HCT116 (cell line): ENCODE results near the gene DIO3. TPM values are rescaled to one million over a fixed set of nuclear protein-coding genes. Genes with fewer than 3 reads are reported as not detected.

Source experiments
- ATAC-seq: fragments of 200-7000 bp; cut with Tn5 transposase; 2 replicates; pipeline ENCODE4 v1.9.1; 2020; ENCODE audit warnings: mild to moderate bottlenecking, moderate library complexity
- BruUV-seq: library from RNA; stranded (reverse); fragments of 400-500 nt; replicated peaks from 2 replicates; lab custom pipeline; 2021; lab: Mats Ljungman, UMichigan
- CTCF ChIA-PET: fragments of 300-600 bp; sonication (Branson Sonifier 250); formaldehyde crosslinking; loops from one replicate; lab custom pipeline; 2021; ENCODE audit warnings: antibody characterized with exemption; lab: Charles Lee
- POLR2A ChIA-PET: fragments of 300-600, 350-600 bp; sonication (Branson Sonifier 250); formaldehyde crosslinking; loops from one replicate; lab custom pipeline; 2021; ENCODE audit warnings: antibody characterized with exemption; lab: Charles Lee
- RAD21 ChIA-PET, 2 experiments: fragments of 300-600 bp; sonication (Branson Sonifier 250); formaldehyde crosslinking; loops; one replicate each; lab custom pipeline; 2023; ENCODE audit warnings: low total read pairs in 2 of 2; ENCODE audit not compliant: uncharacterized antibody in 2 of 2, unreplicated experiment in 2 of 2, low non-redundant PET in 1 of 2; lab: Charles Lee
- DNase-seq: peaks from one replicate; pipeline ENCODE4 v3.0.0-alpha.2; 2010; ENCODE audit warnings: low read depth, low spot score
- H2AFZ ChIP-seq: fragments of 200-600 bp; shearing (Covaris generic), sonication (generic); 2 replicates; pipeline ENCODE4 v1.6.1; 2017; ENCODE audit warnings: low read depth, mixed run types, mixed read lengths, antibody characterized with exemption, low read length; ENCODE audit not compliant: poor library complexity, severe bottlenecking
- H3K27ac ChIP-seq: 2 replicates; pipeline ENCODE4 v1.5.1; 2012; ENCODE audit warnings: low read depth, low read length
- H3K27me3 ChIP-seq: fragments of 200-600 bp; sonication (generic); 2 replicates; pipeline ENCODE4 v1.6.1; 2016; ENCODE audit warnings: mixed run types, low read length, mixed read lengths; ENCODE audit not compliant: insufficient read depth
- H3K36me3 ChIP-seq, 2 experiments: fragments of 200-500 bp in 1 of 2; fragments of 200-600 bp in 1 of 2; sonication (Bioruptor generic) in 1 of 2; sonication (generic) in 1 of 2; 2 replicates each; pipeline versions ENCODE4 v1.5.1 to v1.6.1; 2014 to 2016; ENCODE audit warnings: low read length in 2 of 2, inconsistent platforms in 1 of 2, mixed read lengths in 1 of 2, mixed run types in 1 of 2; ENCODE audit not compliant: insufficient read depth in 2 of 2, control insufficient read depth in 1 of 2
- H3K4me1 ChIP-seq, 2 experiments: fragments of 200-600 bp in 1 of 2; sonication (generic) in 1 of 2; 2 replicates each; pipeline versions ENCODE4 v1.5.1 to v1.6.1; 2012 to 2017; ENCODE audit warnings: low read length in 2 of 2, inconsistent platforms in 1 of 2, mild to moderate bottlenecking in 1 of 2, mixed read lengths in 1 of 2, mixed run types in 1 of 2, moderate library complexity in 1 of 2; ENCODE audit not compliant: insufficient read depth in 2 of 2, control insufficient read depth in 1 of 2
- H3K4me2 ChIP-seq: fragments of 200-600 bp; sonication (generic); 2 replicates; pipeline ENCODE4 v1.6.1; 2017; ENCODE audit warnings: mixed run types, low read length, mixed read lengths
- H3K4me3 ChIP-seq, 2 experiments: fragments of 200-600 bp in 1 of 2; sonication (generic) in 1 of 2; replicated peaks in 1 of 2; 2 replicates each; pipeline ENCODE4 v1.5.1; 2011 to 2016; ENCODE audit warnings: low read length in 2 of 2, control low read depth in 1 of 2, low read depth in 1 of 2, mild to moderate bottlenecking in 1 of 2, mixed read lengths in 1 of 2, mixed run types in 1 of 2
- H3K79me2 ChIP-seq: fragments of 200-600 bp; sonication (generic); 2 replicates; pipeline ENCODE4 v1.6.1; 2017; ENCODE audit warnings: mild to moderate bottlenecking, mixed run types, low read length, moderate library complexity, mixed read lengths; ENCODE audit not compliant: insufficient read depth
- H3K9ac ChIP-seq: fragments of 200-600 bp; sonication (generic); 2 replicates; pipeline ENCODE4 v1.6.1; 2016; ENCODE audit warnings: low read length, mixed read lengths
- H3K9me2 ChIP-seq: fragments of 200-600 bp; sonication (generic), shearing (Covaris generic); 2 replicates; pipeline ENCODE4 v1.6.1; 2017; ENCODE audit warnings: mixed run types, mild to moderate bottlenecking, moderate library complexity; ENCODE audit not compliant: insufficient read depth
- H3K9me3 ChIP-seq, 2 experiments: fragments of 200-500 bp in 1 of 2; fragments of 200-600 bp in 1 of 2; sonication (Bioruptor generic) in 1 of 2; sonication (generic) in 1 of 2; 2 replicates each; pipeline ENCODE4 v1.6.1; 2014 to 2017; ENCODE audit warnings: low read length in 2 of 2, mixed read lengths in 2 of 2, inconsistent platforms in 1 of 2, low read depth in 1 of 2, mild to moderate bottlenecking in 1 of 2, mixed run types in 1 of 2, moderate library complexity in 1 of 2; ENCODE audit not compliant: control insufficient read depth in 1 of 2, insufficient read depth in 1 of 2
- H4K20me1 ChIP-seq: fragments of 200-600 bp; sonication (generic), shearing (Covaris generic); 2 replicates; pipeline ENCODE4 v1.6.1; 2017; ENCODE audit warnings: mixed run types, mild to moderate bottlenecking, moderate library complexity; ENCODE audit not compliant: insufficient read depth
- EGR1 ChIP-seq: IDR thresholded peaks from 2 replicates; pipeline ENCODE4 v1.6.1; 2012; ENCODE audit warnings: low read depth
- ELF1 ChIP-seq: IDR thresholded peaks from 2 replicates; pipeline ENCODE4 v1.6.1; 2012; ENCODE audit warnings: low read depth, borderline replicate concordance
- EZH2 ChIP-seq: fragments of 200-600 bp; sonication (generic); IDR thresholded peaks from 2 replicates; pipeline ENCODE4 v1.6.1; 2017; ENCODE audit warnings: antibody characterized with exemption, mixed run types
- EZH2phosphoT487 ChIP-seq: fragments of 200-600 bp; IDR thresholded peaks from 2 replicates; pipeline ENCODE4 v1.6.1; 2018; ENCODE audit warnings: antibody characterized with exemption, borderline replicate concordance
- FOSL1 ChIP-seq: IDR thresholded peaks from 2 replicates; pipeline ENCODE4 v1.6.1; 2012; ENCODE audit warnings: low read depth
- JUND ChIP-seq: IDR thresholded peaks from 2 replicates; pipeline ENCODE4 v1.6.1; 2012
- MAX ChIP-seq: IDR thresholded peaks from 2 replicates; pipeline ENCODE4 v1.6.1; 2012
- POLR2A ChIP-seq: IDR thresholded peaks from 2 replicates; pipeline ENCODE4 v1.7.0; 2011; ENCODE audit warnings: borderline replicate concordance; ENCODE audit not compliant: insufficient read depth, insufficient read length; ENCODE audit errors: extremely low read depth
- POLR2AphosphoS5 ChIP-seq: IDR thresholded peaks from 2 replicates; pipeline ENCODE4 v1.6.1; 2011; ENCODE audit warnings: mild to moderate bottlenecking, low read depth, low read length, moderate library complexity
- RAD21 ChIP-seq: IDR thresholded peaks from 2 replicates; pipeline ENCODE4 v1.6.1; 2012; ENCODE audit warnings: low read depth, mild to moderate bottlenecking
- SP1 ChIP-seq: IDR thresholded peaks from 2 replicates; pipeline ENCODE4 v1.6.1; 2012; ENCODE audit warnings: low read depth
- SRF ChIP-seq: IDR thresholded peaks from 2 replicates; pipeline ENCODE4 v1.6.1; 2012; ENCODE audit warnings: low read depth
- TCF7L2 ChIP-seq: IDR thresholded peaks from 2 replicates; pipeline ENCODE4 v1.7.0; 2011; ENCODE audit warnings: borderline replicate concordance, inconsistent platforms; ENCODE audit not compliant: insufficient read depth, insufficient read length; ENCODE audit errors: extremely low read depth
- YY1 ChIP-seq: IDR thresholded peaks from 2 replicates; pipeline ENCODE4 v1.6.1; 2011; ENCODE audit warnings: low read length, low read depth, moderate library complexity, mild to moderate bottlenecking; ENCODE audit not compliant: insufficient replicate concordance; ENCODE audit errors: extremely low read depth
- ZBTB33 ChIP-seq: IDR thresholded peaks from 2 replicates; pipeline ENCODE4 v1.6.1; 2011; ENCODE audit warnings: mild to moderate bottlenecking, low read length, moderate library complexity; ENCODE audit not compliant: insufficient replicate concordance; ENCODE audit errors: extremely low read depth
- ZFX ChIP-seq: fragments of 450-650 bp; IDR thresholded peaks from 2 replicates; pipeline ENCODE4 v1.6.1; 2017
- intact Hi-C: fragments of 100-400 bp; cut with micrococcal nuclease; formaldehyde crosslinking; loops from 2 replicates; pipeline ENCODE4 v1.10.0; 2022
- total RNA-seq: library from RNA; stranded (reverse); gene quantifications from one replicate; pipeline ENCODE4 v1.2.1, GENCODE V29; 2021; ENCODE audit not compliant: unreplicated experiment

Gene DIO3
- total RNA-seq, 1 experiment from 2014 or later: 0.34 TPM

DNA sequence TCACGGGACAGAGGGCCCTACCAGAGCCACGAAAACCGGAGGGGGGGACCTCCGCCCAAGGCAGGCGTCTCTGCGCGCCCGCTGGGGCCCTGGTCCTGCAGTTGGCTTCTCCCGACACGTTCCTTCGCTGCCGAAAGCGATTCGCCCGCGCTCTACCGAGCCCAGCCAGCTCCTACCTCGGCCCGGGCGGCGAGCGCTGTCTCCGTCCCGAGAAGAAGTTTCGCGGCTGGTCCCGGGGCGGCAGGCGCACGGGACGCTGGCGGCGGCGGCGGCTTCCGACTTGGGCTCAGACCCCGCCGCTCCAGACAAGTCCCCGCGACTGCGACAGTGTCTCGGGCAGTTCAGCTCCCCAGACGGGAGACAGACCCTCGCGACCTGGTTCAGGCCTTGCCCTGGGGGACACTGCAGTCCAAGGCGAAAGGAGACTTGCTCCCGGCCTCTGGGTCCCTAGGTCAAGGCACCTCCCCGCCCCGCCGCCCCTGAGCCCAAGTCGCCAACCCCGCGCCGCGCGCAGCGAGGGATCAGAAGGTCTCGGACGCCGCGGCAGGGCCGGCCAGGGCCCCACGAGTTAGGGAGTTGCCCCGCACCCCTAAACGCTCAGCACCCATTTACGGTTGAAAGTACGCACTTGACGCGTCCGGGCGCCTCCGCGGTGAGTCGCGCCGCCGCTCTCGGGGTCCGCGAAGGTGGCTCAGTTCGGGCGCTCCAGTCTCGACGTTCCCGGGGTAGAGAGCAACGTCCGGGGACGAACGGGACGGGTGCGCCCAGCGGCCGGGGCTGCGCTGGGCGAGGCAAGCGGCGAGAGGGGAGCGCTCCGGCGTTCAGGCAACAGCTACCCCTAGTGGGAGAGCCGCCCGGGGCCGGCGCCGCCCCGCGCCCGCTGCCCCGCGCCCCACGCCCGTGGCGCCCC, 1.4 kb upstream of the DIO3 start:
- CTCF ChIA-PET: no interaction called here
- Histone ChIP-seq H2AFZ (no peak overlapping the region), H3K9ac (no peak overlapping the region), H3K27me3 (no peaks in the 10 kb centered on the region), H4K20me1 (no peaks in the 10 kb centered on the region), H3K79me2 (no peaks in the 10 kb centered on the region), H3K4me1 (peaks cover 0 to 4% of the 10 kb centered on the region in 2 experiments; a peak in 1 of 4 replicates), H3K4me2 (peak overlapping the region; percentile 42), H3K4me3 (no peak overlapping the region), H3K9me3 (no peaks in the 10 kb centered on the region), H3K36me3 (no peaks in the 10 kb centered on the region), H3K27ac (no peak overlapping the region; the same call in 1 of the 2 replicates), H3K9me2 (no peaks in the 10 kb centered on the region)
- intact Hi-C loops: no loop called here
- POLR2A ChIA-PET: no interaction called here
- TF ChIP-seq ELF1 (no peak), RAD21 (0 out of 2 replicates have a peak, but pooled peaks have one; percentile 25)
- RAD21 ChIA-PET: no interaction called here
- DNase-seq (no peak), ATAC-seq (peak; percentile 65)
- no TSS peak for BruUV-seq

GRCh38 chr14:101560534-101561113, 671 bp upstream of the DIO3 start:
- Histone ChIP-seq H3K27me3 (no peaks in the 10 kb centered on the region), H3K4me2 (no peak overlapping the region)
- TF ChIP-seq EZH2phosphoT487: no peak
- no peak for TF ChIP-seq POLR2AphosphoS5
- TF ChIP-seq EZH2: no peak
- no peak for TF ChIP-seq TCF7L2
- TF ChIP-seq JUND: no peak
- no peak for TF ChIP-seq FOSL1
- no peak for TF ChIP-seq ZFX
- no peak for TF ChIP-seq ELF1
- no peak for TF ChIP-seq EGR1
- TF ChIP-seq SP1: no peak
- TF ChIP-seq SRF: no peak
- TF ChIP-seq POLR2A: no peak
- TF ChIP-seq ZBTB33: no peak
- TF ChIP-seq MAX: no peak
- no peak for TF ChIP-seq YY1

More at GRCh38 chr14:101560534-101561113, 671 bp upstream of the DIO3 start:
- ChIA-PET POLR2A (no interaction called here), CTCF (no interaction called here), RAD21 (no interaction called here)
- Histone ChIP-seq H4K20me1 (no peaks in the 10 kb centered on the region), H3K27ac (peak overlapping the region; percentile 22; the same call in 1 of the 2 replicates), H3K9me3 (no peaks in the 10 kb centered on the region), H3K79me2 (no peaks in the 10 kb centered on the region), H3K4me1 (peaks cover 0 to 4% of the 10 kb centered on the region in 2 experiments; a peak in 1 of 4 replicates), H3K9me2 (no peaks in the 10 kb centered on the region), H3K4me3 (no peak overlapping the region), H3K36me3 (no peaks in the 10 kb centered on the region), H2AFZ (no peak overlapping the region), H3K9ac (no peak overlapping the region)
- intact Hi-C loops: no loop called here
- no peak for DNase-seq
- peak; percentile 51 for ATAC-seq
- BruUV-seq: no TSS peak
